Upper lobe of left lung (tissue), 4 donors: ENCODE measurements around the gene NTPCR.
"Not testable (repeated sequence)": the region's sequence is repeated elsewhere in the genome, so short reads cannot be mapped to it uniquely, and the experiment has no call there.

ENCODE experiments used
- CTCF ChIP-seq, 6 experiments: fragments of 450-650 bp in 4 of 6; fragments of 200-600 bp in 2 of 6; sonication (generic) in 2 of 6; IDR thresholded peaks; one replicate each; pipeline ENCODE4 v1.5.1; 2016 to 2019; ENCODE audit warnings: antibody characterized with exemption in 6 of 6
- POLR2A ChIP-seq, 4 donors: fragments of 450-650 bp; IDR thresholded peaks; one replicate each; pipeline ENCODE4 v1.5.1; 2016 to 2017; ENCODE audit warnings: antibody characterized with exemption in 4 of 4, mild to moderate bottlenecking in 2 of 4
- POLR2AphosphoS5 ChIP-seq, 2 donors: sonication (generic); formaldehyde crosslinking; IDR thresholded peaks; one replicate each; pipeline ENCODE4 v1.5.1; 2017; ENCODE audit warnings: antibody characterized with exemption in 2 of 2

GRCh38 chr1:233003638-233004037 is 53.2 kb downstream of the NTPCR start:
- not testable (repeated sequence) for TF ChIP-seq CTCF, POLR2AphosphoS5, POLR2A (IDR thresholded peaks at IDR 0.05)
